Thyroid gland (tissue), 4 donors: ENCODE data around the gene TTC38.

Source experiments
- CTCF ChIP-seq, 6 experiments: fragments of 200-600 bp in 3 of 6; fragments of 450-650 bp in 3 of 6; sonication (generic) in 3 of 6; IDR thresholded peaks; one replicate each; pipeline ENCODE4 v1.5.1; 2016 to 2019; ENCODE audit warnings: antibody characterized with exemption in 6 of 6, mild to moderate bottlenecking in 2 of 6, inconsistent platforms in 1 of 6, moderate library complexity in 1 of 6
- POLR2A ChIP-seq, 2 donors: fragments of 450-650 bp; IDR thresholded peaks; one replicate each; pipeline ENCODE4 v1.6.1; 2017; ENCODE audit warnings: antibody characterized with exemption in 2 of 2, mild to moderate bottlenecking in 2 of 2, moderate library complexity in 1 of 2

- no peak for TF ChIP-seq CTCF (IDR thresholded peaks at IDR 0.05)
- TF ChIP-seq POLR2A (IDR thresholded peaks at IDR 0.05) = no peak
These were observed 12.4 kb downstream of the TTC38 start for GRCh38 chr22:46280063-46280817.
